GM12878 (cell line): Measurements from ENCODE around the gene ABCF3. TPM values are rescaled to one million over a fixed set of nuclear protein-coding genes. Genes with fewer than 3 reads are reported as not detected.

Experiments used
- ATAC-seq: fragments of 200-7000 bp; cut with Tn5 transposase; 3 replicates; pipeline ENCODE4 v1.9.1; 2020; ENCODE audit warnings: mild to moderate bottlenecking, moderate library complexity
- BruUV-seq: library from RNA; stranded (reverse); fragments of 400-500 nt; replicated peaks from 2 replicates; lab custom pipeline; 2021; lab: Mats Ljungman, UMichigan
- CTCF ChIA-PET: fragments of 300-600 bp; sonication (Branson Sonifier 250); formaldehyde crosslinking; extraction: SDS; loops from one replicate; lab custom pipeline; 2021; ENCODE audit warnings: inconsistent platforms; lab: Yijun Ruan, JAX
- POLR2A ChIA-PET: fragments of 350-600 bp; formaldehyde crosslinking; extraction: SDS; loops from one replicate; lab custom pipeline; 2021; ENCODE audit warnings: inconsistent platforms; lab: Charles Lee
- RAD21 ChIA-PET: fragments of 300-600 bp; sonication (Branson Sonifier 250); formaldehyde crosslinking; loops from one replicate; lab custom pipeline; 2023; ENCODE audit warnings: antibody characterized with exemption; ENCODE audit not compliant: unreplicated experiment; lab: Charles Lee
- SMC1A ChIA-PET: fragments of 300-600 bp; sonication (Branson Sonifier 250); formaldehyde crosslinking; loops from one replicate; lab custom pipeline; 2023; ENCODE audit not compliant: unreplicated experiment, uncharacterized antibody; lab: Charles Lee
- DNase-seq: peaks from one replicate; pipeline ENCODE4 v3.0.0-alpha.2; 2011; ENCODE audit warnings: low read depth, low spot score
- FAIRE-seq: peaks from 3 replicates; lab custom pipeline; 2011; peaks lifted over from hg19 to GRCh38; lab: Jason Lieb, UNC
- H2AFZ ChIP-seq: 2 replicates; pipeline ENCODE4 v1.6.0; 2011; ENCODE audit warnings: low read depth, low read length, control low read depth; ENCODE audit not compliant: control insufficient read depth
- H3K27ac ChIP-seq: 2 replicates; pipeline ENCODE4 v1.5.1; 2011; ENCODE audit warnings: control low read depth; ENCODE audit not compliant: control insufficient read depth, insufficient read depth
- H3K27me3 ChIP-seq, 2 experiments: replicated peaks in 1 of 2; 2 replicates each; pipeline versions ENCODE4 v1.6.0 to v1.6.1; 2011; ENCODE audit warnings: low read length in 1 of 2; ENCODE audit not compliant: control insufficient read depth in 2 of 2, insufficient read depth in 2 of 2
- H3K36me3 ChIP-seq, 2 experiments: 2 replicates each; pipeline ENCODE4 v1.5.1; 2011; ENCODE audit warnings: low read length in 1 of 2; ENCODE audit not compliant: control insufficient read depth in 2 of 2, insufficient read depth in 2 of 2
- H3K4me1 ChIP-seq: 2 replicates; pipeline ENCODE4 v1.6.1; 2011; ENCODE audit warnings: mild to moderate bottlenecking, low read length, moderate library complexity, mixed read lengths; ENCODE audit not compliant: control insufficient read depth, insufficient read depth
- H3K4me2 ChIP-seq: 2 replicates; pipeline ENCODE4 v1.6.0; 2011; ENCODE audit warnings: control low read depth; ENCODE audit not compliant: control insufficient read depth, insufficient read depth
- H3K4me3 ChIP-seq: fragments of 200-600 bp; sonication (generic); 2 replicates; pipeline ENCODE4 v1.5.1; 2016
- H3K79me2 ChIP-seq: 2 replicates; pipeline ENCODE4 v1.6.0; 2011; ENCODE audit warnings: low read length; ENCODE audit not compliant: control insufficient read depth, insufficient read depth
- H3K9ac ChIP-seq: 2 replicates; pipeline ENCODE4 v1.8.0; 2011; ENCODE audit warnings: low read length, control low read depth, mixed read lengths; ENCODE audit not compliant: control insufficient read depth, insufficient read depth
- H3K9me3 ChIP-seq: replicated peaks from 3 replicates; pipeline ENCODE4 v1.5.1; 2011; ENCODE audit warnings: mild to moderate bottlenecking, low read length; ENCODE audit not compliant: control insufficient read depth, insufficient read depth
- H4K20me1 ChIP-seq: 2 replicates; pipeline ENCODE4 v1.6.0; 2011; ENCODE audit not compliant: control insufficient read depth, insufficient read depth
- BCL11A ChIP-seq: IDR thresholded peaks from 2 replicates; pipeline ENCODE4 v1.6.1; 2011; ENCODE audit warnings: low read depth, low read length
- BMI1 ChIP-seq: fragments of 450-650 bp; IDR thresholded peaks from 2 replicates; pipeline ENCODE4 v1.6.1; 2016; ENCODE audit warnings: mild to moderate bottlenecking, moderate library complexity, borderline replicate concordance
- BRCA1 ChIP-seq: IDR thresholded peaks from 2 replicates; pipeline ENCODE4 v1.6.1; 2011; ENCODE audit warnings: low read depth, low read length, improper control_type of control experiment
- CBX5 ChIP-seq: sonication (generic); IDR thresholded peaks from 2 replicates; pipeline ENCODE4 v1.6.1; 2016; ENCODE audit warnings: low read depth, moderate library complexity, mild to moderate bottlenecking, inconsistent platforms
- CEBPB ChIP-seq, 2 experiments: fragments of 150-350 bp in 1 of 2; IDR thresholded peaks; 2 replicates each; pipeline ENCODE4 v1.6.1; 2012 to 2014; ENCODE audit warnings: low read depth in 2 of 2, low read length in 2 of 2, borderline replicate concordance in 1 of 2, inconsistent platforms in 1 of 2
- CHD1 ChIP-seq: IDR thresholded peaks from 2 replicates; pipeline ENCODE4 v1.6.1; 2012; ENCODE audit warnings: low read depth, low read length, improper control_type of control experiment
- E2F8 ChIP-seq: fragments of 450-650 bp; IDR thresholded peaks from 2 replicates; pipeline ENCODE4 v1.6.1; 2018; ENCODE audit warnings: mild to moderate bottlenecking, low read depth, moderate library complexity; ENCODE audit not compliant: partially characterized antibody
- NR2C2 ChIP-seq: IDR thresholded peaks from 2 replicates; pipeline ENCODE4 v1.6.1; 2011; ENCODE audit warnings: borderline replicate concordance, low read depth; ENCODE audit not compliant: control insufficient read depth, insufficient read length
- PAX5 ChIP-seq: IDR thresholded peaks from 2 replicates; pipeline ENCODE4 v1.6.1; 2011; ENCODE audit warnings: low read depth, low read length, borderline replicate concordance
- SMAD1 ChIP-seq: fragments of 450-650 bp; IDR thresholded peaks from 2 replicates; pipeline ENCODE4 v1.6.1; 2018; ENCODE audit warnings: mild to moderate bottlenecking, low read depth; ENCODE audit not compliant: partially characterized antibody
- SMARCA5 ChIP-seq: fragments of 450-650 bp; IDR thresholded peaks from 2 replicates; pipeline ENCODE4 v1.6.1; 2017; ENCODE audit warnings: mild to moderate bottlenecking
- TBL1XR1 ChIP-seq: IDR thresholded peaks from 2 replicates; pipeline ENCODE4 v1.6.1; 2012; ENCODE audit warnings: low read depth, low read length, improper control_type of control experiment
- ZSCAN29 ChIP-seq: fragments of 450-650 bp; IDR thresholded peaks from 2 replicates; pipeline ENCODE4 v1.6.1; 2017; ENCODE audit warnings: mild to moderate bottlenecking, moderate library complexity
- WGBS: methylation state at CpG from one replicate; pipeline ENCODE4 v1.1.6; 2016; ENCODE audit warnings: low lambda C conversion rate; ENCODE audit not compliant: insufficient replicate concordance, insufficient coverage; ENCODE audit errors: missing lambda C conversion rate; 5-methylcytosine and 5-hydroxymethylcytosine counted together
- in situ Hi-C: fragments of 300-500 bp; cut with MboI; formaldehyde crosslinking; loops from 9 replicates; pipeline ENCODE4 v1.14.3; 2018; ENCODE audit warnings: mixed read lengths
- intact Hi-C: fragments of 100-400 bp; cut with micrococcal nuclease; formaldehyde crosslinking; loops from one replicate; pipeline ENCODE4 v1.14.2; 2022; ENCODE audit not compliant: unreplicated experiment
- polyA plus RNA-seq, 11 experiments: library from polyadenylated mRNA; depleted of rRNA in 4 of 11; unstranded in 6 of 11; stranded (reverse) in 5 of 11; fragments of >200 nt; fragmentation: Nextera tagmentation in 4 of 11; fragmentation: Illumina TruSeq in 1 of 11; extraction: Ambion mirVana in 4 of 11; extraction: Trizol in 1 of 11; gene quantifications; 1 replicate in 1 of 11; 2 replicates in 10 of 11; pipeline versions ENCODE4 v1.2.1 to v1.2.3, GENCODE V29; 2011 to 2016; ENCODE audit warnings: inconsistent platforms in 2 of 11, missing spikeins in 2 of 11, low read depth in 1 of 11
- total RNA-seq, 4 experiments: library from RNA; depleted of rRNA in 3 of 4; stranded (reverse); fragments of >200 nt in 3 of 4; fragmentation: Illumina TruSeq in 1 of 4; extraction: Trizol in 1 of 4; gene quantifications; 2 replicates each; pipeline versions ENCODE4 v1.2.1 to v1.2.3, GENCODE V29; 2013 to 2021
- TF ChIP-seq, protein P1 (sequence below): fragments of 450-650 bp; conservative IDR thresholded peaks from 2 replicates; pipeline ENCODE4 v1.6.1; 2017; ENCODE audit warnings: mild to moderate bottlenecking, moderate library complexity
- TF ChIP-seq, protein P2 (sequence below): fragments of 450-650 bp; IDR thresholded peaks from 2 replicates; pipeline ENCODE4 v1.6.1; 2017; ENCODE audit warnings: mild to moderate bottlenecking, moderate library complexity
- TF ChIP-seq, protein P3 (sequence below): fragments of 450-650 bp; IDR thresholded peaks from 2 replicates; pipeline ENCODE4 v1.6.1; 2014; ENCODE audit warnings: mild to moderate bottlenecking

The ABCF3 gene
- total and polyA plus RNA-seq, 10 of the 15 experiments (the other 5 are each of a cell fraction or from before 2014, with no cell fraction given) = 6.1 to 71.3 (median 46.9) TPM

GRCh38 chr3:184211718-184212117 lies 25.7 kb downstream of the ABCF3 start:
- CTCF ChIA-PET = no interaction called here
- no peak for TF ChIP-seq PAX5
- no peak for TF ChIP-seq BRCA1
- TF ChIP-seq, protein P1, sequence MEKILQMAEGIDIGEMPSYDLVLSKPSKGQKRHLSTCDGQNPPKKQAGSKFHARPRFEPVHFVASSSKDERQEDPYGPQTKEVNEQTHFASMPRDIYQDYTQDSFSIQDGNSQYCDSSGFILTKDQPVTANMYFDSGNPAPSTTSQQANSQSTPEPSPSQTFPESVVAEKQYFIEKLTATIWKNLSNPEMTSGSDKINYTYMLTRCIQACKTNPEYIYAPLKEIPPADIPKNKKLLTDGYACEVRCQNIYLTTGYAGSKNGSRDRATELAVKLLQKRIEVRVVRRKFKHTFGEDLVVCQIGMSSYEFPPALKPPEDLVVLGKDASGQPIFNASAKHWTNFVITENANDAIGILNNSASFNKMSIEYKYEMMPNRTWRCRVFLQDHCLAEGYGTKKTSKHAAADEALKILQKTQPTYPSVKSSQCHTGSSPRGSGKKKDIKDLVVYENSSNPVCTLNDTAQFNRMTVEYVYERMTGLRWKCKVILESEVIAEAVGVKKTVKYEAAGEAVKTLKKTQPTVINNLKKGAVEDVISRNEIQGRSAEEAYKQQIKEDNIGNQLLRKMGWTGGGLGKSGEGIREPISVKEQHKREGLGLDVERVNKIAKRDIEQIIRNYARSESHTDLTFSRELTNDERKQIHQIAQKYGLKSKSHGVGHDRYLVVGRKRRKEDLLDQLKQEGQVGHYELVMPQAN = no peak
- TF ChIP-seq CBX5 = no peak
- TF ChIP-seq ZSCAN29 = no peak
- TF ChIP-seq, protein P2, sequence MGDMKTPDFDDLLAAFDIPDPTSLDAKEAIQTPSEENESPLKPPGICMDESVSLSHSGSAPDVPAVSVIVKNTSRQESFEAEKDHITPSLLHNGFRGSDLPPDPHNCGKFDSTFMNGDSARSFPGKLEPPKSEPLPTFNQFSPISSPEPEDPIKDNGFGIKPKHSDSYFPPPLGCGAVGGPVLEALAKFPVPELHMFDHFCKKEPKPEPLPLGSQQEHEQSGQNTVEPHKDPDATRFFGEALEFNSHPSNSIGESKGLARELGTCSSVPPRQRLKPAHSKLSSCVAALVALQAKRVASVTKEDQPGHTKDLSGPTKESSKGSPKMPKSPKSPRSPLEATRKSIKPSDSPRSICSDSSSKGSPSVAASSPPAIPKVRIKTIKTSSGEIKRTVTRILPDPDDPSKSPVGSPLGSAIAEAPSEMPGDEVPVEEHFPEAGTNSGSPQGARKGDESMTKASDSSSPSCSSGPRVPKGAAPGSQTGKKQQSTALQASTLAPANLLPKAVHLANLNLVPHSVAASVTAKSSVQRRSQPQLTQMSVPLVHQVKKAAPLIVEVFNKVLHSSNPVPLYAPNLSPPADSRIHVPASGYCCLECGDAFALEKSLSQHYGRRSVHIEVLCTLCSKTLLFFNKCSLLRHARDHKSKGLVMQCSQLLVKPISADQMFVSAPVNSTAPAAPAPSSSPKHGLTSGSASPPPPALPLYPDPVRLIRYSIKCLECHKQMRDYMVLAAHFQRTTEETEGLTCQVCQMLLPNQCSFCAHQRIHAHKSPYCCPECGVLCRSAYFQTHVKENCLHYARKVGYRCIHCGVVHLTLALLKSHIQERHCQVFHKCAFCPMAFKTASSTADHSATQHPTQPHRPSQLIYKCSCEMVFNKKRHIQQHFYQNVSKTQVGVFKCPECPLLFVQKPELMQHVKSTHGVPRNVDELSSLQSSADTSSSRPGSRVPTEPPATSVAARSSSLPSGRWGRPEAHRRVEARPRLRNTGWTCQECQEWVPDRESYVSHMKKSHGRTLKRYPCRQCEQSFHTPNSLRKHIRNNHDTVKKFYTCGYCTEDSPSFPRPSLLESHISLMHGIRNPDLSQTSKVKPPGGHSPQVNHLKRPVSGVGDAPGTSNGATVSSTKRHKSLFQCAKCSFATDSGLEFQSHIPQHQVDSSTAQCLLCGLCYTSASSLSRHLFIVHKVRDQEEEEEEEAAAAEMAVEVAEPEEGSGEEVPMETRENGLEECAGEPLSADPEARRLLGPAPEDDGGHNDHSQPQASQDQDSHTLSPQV = no peak
- no peak for TF ChIP-seq SMAD1
- TF ChIP-seq, protein P3, sequence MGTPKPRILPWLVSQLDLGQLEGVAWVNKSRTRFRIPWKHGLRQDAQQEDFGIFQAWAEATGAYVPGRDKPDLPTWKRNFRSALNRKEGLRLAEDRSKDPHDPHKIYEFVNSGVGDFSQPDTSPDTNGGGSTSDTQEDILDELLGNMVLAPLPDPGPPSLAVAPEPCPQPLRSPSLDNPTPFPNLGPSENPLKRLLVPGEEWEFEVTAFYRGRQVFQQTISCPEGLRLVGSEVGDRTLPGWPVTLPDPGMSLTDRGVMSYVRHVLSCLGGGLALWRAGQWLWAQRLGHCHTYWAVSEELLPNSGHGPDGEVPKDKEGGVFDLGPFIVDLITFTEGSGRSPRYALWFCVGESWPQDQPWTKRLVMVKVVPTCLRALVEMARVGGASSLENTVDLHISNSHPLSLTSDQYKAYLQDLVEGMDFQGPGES = no peak
- TF ChIP-seq BCL11A = no peak
- no peak for TF ChIP-seq NR2C2
- no peak for TF ChIP-seq BMI1
- no peak for TF ChIP-seq TBL1XR1
- TF ChIP-seq CHD1 = no peak
- no peak for TF ChIP-seq SMARCA5
- no peak for TF ChIP-seq CEBPB (IDR thresholded peaks at IDR 0.05; ENCODE audit: borderline replicate concordance in 1 of 2, low read depth in 2 of 2, low read length in 2 of 2)
- no peak for TF ChIP-seq E2F8
- no peak for ATAC-seq
- Histone ChIP-seq H4K20me1 (no peaks in the 10 kb centered on the region), H3K27me3 (peaks cover under 1 to 4% of the 10 kb centered on the region in 2 experiments; a peak in 3 of 4 replicates), H3K79me2 (no peaks in the 10 kb centered on the region), H3K9me3 (no peaks in the 10 kb centered on the region), H3K4me1 (no peaks in the 10 kb centered on the region), H2AFZ (no peak overlapping the region), H3K36me3 (no peaks in the 10 kb centered on the region), H3K9ac (no peak overlapping the region), H3K4me2 (no peak overlapping the region), H3K27ac (no peak overlapping the region), H3K4me3 (no peak overlapping the region)
- 44% methylated on average over 5 of the region's 5 CpGs for WGBS
- POLR2A ChIA-PET = no interaction called here
- no peak for FAIRE-seq
- no TSS peak for BruUV-seq
- in situ Hi-C loops = no loop called here
- no peak for DNase-seq
- RAD21 ChIA-PET = no interaction called here
- intact Hi-C loops = no loop called here
- SMC1A ChIA-PET = no interaction called here
